HepG2 (cell line): ENCODE measurements around the gene ZBTB7B. TPM values are rescaled to one million over a fixed set of nuclear protein-coding genes. Genes with fewer than 3 reads are reported as not detected.
A peak's percentile ranks its signal among the peaks of the same experiment; 100 is the strongest.

Experiments used
- HBP1 ChIP-seq: IDR thresholded peaks from 2 replicates; pipeline ENCODE4 v1.6.1; 2016; ENCODE audit warnings: low read depth, control low read depth
- HMGXB4 ChIP-seq, 2 experiments: sonication (generic) in 1 of 2; formaldehyde crosslinking in 1 of 2; IDR thresholded peaks; 2 replicates each; pipeline versions ENCODE4 v1.4.0 to v1.6.1; 2018 to 2020; ENCODE audit warnings: missing genetic modification reagents in 2 of 2, borderline replicate concordance in 1 of 2, low read depth in 1 of 2, mild to moderate bottlenecking in 1 of 2, missing biosample characterization in 1 of 2
- POLR2G ChIP-seq: fragments of 200-400 bp; formaldehyde crosslinking; IDR thresholded peaks from 2 replicates; pipeline ENCODE4 v1.6.1; 2018; ENCODE audit warnings: mild to moderate bottlenecking, low read depth, low read length, moderate library complexity
- RAD51 ChIP-seq: fragments of 450-650 bp; IDR thresholded peaks from 2 replicates; pipeline ENCODE4 v1.6.1; 2016; ENCODE audit warnings: borderline replicate concordance
- ZBTB40 ChIP-seq, 2 experiments: fragments of 450-650 bp in 1 of 2; sonication (generic) in 1 of 2; formaldehyde crosslinking in 1 of 2; IDR thresholded peaks; 2 replicates each; pipeline versions ENCODE4 v1.6.1 to v1.8.0; 2016 to 2022; ENCODE audit warnings: antibody characterized with exemption in 1 of 2, mild to moderate bottlenecking in 1 of 2, missing genetic modification reagents in 1 of 2
- polyA plus RNA-seq, 8 experiments: library from polyadenylated mRNA; depleted of rRNA in 3 of 8; stranded (reverse) in 7 of 8; unstranded in 1 of 8; fragments of >200 nt; fragmentation: Illumina TruSeq in 4 of 8; extraction: Trizol in 4 of 8; gene quantifications; 2 replicates each; pipeline versions ENCODE4 v1.2.1 to v1.2.3, GENCODE V29; 2011 to 2016; ENCODE audit warnings: low read depth in 4 of 8, missing spikeins in 1 of 8, mixed read lengths in 1 of 8; ENCODE audit not compliant: insufficient read depth in 1 of 8
- total RNA-seq, 5 experiments: library from RNA; depleted of rRNA; stranded (reverse); fragments of >200 nt; fragmentation: Illumina TruSeq; extraction: Trizol; gene quantifications; 2 replicates each; pipeline ENCODE4 v1.2.3, GENCODE V29; 2016; ENCODE audit warnings: low read depth in 1 of 5

Gene ZBTB7B
- total and polyA plus RNA-seq, 2 of the 13 experiments (the other 11 are each of a cell fraction or from before 2014, with no cell fraction given), result 15.5 to 17.5 TPM

GRCh38 chr1:154955718-154956543 is 46.7 kb upstream of the ZBTB7B start, which contains the start of gene PBXIP1 (continued):
- TF ChIP-seq HBP1, result no peak
- 0 out of 4 replicates have a peak, but pooled peaks of 1 of the 2 experiments have one; percentile 29 for TF ChIP-seq HMGXB4 (CRISPR knock-in tag; IDR thresholded peaks at IDR 0.05; ENCODE audit: borderline replicate concordance in 1 of 2, low read depth in 1 of 2)
- peak; percentile 63 for TF ChIP-seq RAD51
- TF ChIP-seq POLR2G, result peak; percentile 53
- no peak for TF ChIP-seq ZBTB40 (IDR thresholded peaks at IDR 0.05)
- TF ChIP-seq ZBTB40 (CRISPR knock-in tag; IDR thresholded peaks at IDR 0.05), result no peak
